Suprapubic skin (tissue), 4 donors: ENCODE measurements around the gene ALPG. TPM values are rescaled to one million over a fixed set of nuclear protein-coding genes. Genes with fewer than 3 reads are reported as not detected.

Experiments
- DNase-seq, 2 donors: peaks; one replicate each; pipeline ENCODE4 v3.0.0-alpha.2; 2019; ENCODE audit warnings: low spot score in 2 of 2
- H3K27ac ChIP-seq: fragments of 200-600 bp; sonication (generic); one replicate; pipeline ENCODE4 v1.5.1; 2019
- H3K27me3 ChIP-seq: fragments of 200-600 bp; sonication (generic); one replicate; pipeline ENCODE4 v1.5.1; 2019
- H3K36me3 ChIP-seq: fragments of 200-600 bp; sonication (generic); one replicate; pipeline ENCODE4 v1.5.1; 2019
- H3K4me1 ChIP-seq: fragments of 200-600 bp; sonication (generic); one replicate; pipeline ENCODE4 v1.5.1; 2019
- H3K4me3 ChIP-seq: fragments of 200-600 bp; sonication (generic); one replicate; pipeline ENCODE4 v1.5.1; 2019; ENCODE audit warnings: mild to moderate bottlenecking
- H3K9me3 ChIP-seq: fragments of 200-600 bp; sonication (generic); one replicate; pipeline ENCODE4 v1.5.1; 2019
- EP300 ChIP-seq: sonication (generic); formaldehyde crosslinking; IDR thresholded peaks from one replicate; pipeline ENCODE4 v1.6.1; 2017; ENCODE audit warnings: antibody characterized with exemption
- POLR2A ChIP-seq, 2 donors: fragments of 450-650 bp; IDR thresholded peaks; one replicate each; pipeline ENCODE4 v1.6.1; 2017; ENCODE audit warnings: antibody characterized with exemption in 2 of 2, mild to moderate bottlenecking in 2 of 2, moderate library complexity in 2 of 2
- POLR2AphosphoS5 ChIP-seq, 3 donors: sonication (generic); formaldehyde crosslinking; IDR thresholded peaks; one replicate each; pipeline ENCODE4 v1.6.1; 2017; ENCODE audit warnings: antibody characterized with exemption in 3 of 3
- WGBS: methylation state at CpG from one replicate; pipeline ENCODE4 v1.1.5; 2018; 5-methylcytosine and 5-hydroxymethylcytosine counted together
- total RNA-seq, 4 donors: library from RNA; depleted of rRNA; stranded (reverse); fragments of >200 nt; gene quantifications; one replicate each; pipeline ENCODE4 v1.1.0, GENCODE V29; 2016
- TF ChIP-seq, protein P1 (sequence below), 2 donors: fragments of 200-600 bp in 1 of 2; fragments of 450-650 bp in 1 of 2; sonication (generic) in 1 of 2; IDR thresholded peaks; one replicate each; pipeline ENCODE4 v1.5.1; 2016 to 2019; ENCODE audit warnings: antibody characterized with exemption in 2 of 2, mild to moderate bottlenecking in 1 of 2, moderate library complexity in 1 of 2

Gene ALPG
- total RNA-seq, 4 donors from 2014 or later: not detected

DNA sequence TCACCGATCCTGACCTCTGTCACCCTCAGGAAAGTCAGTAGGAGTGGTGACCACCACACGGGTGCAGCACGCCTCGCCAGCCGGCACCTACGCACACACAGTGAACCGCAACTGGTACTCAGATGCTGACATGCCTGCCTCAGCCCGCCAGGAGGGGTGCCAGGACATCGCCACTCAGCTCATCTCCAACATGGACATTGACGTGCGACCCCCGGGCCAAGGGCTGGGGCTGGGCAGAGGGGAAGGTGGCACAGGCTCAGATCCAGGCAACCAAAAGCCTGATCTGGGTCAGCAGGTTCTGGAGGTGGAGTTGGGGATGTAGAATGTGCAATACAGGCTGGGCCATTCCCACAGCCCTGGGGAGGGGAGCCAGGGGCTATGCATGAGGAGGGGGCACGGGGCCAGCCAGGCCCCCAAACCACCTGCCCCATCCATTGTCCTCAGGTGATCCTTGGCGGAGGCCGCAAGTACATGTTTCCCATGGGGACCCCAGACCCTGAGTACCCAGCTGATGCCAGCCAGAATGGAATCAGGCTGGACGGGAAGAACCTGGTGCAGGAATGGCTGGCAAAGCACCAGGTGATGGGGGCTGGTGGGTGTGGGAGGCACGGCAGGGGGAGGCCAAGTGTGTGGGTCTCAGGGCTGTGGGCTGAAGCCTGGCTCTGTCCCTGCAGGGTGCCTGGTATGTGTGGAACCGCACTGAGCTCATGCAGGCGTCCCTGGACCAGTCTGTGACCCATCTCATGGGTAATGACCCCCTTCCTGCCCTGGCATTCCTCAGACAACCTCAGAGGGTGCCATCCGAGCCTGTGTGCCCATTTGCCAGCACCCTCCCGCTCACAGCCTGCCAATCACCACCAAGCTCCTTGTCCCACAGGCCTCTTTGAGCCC lies 50.7 kb downstream of the ALPG start:
- WGBS: 90% methylated on average over 2 of the region's 21 CpGs
- no peaks in the 10 kb centered on the region for H3K4me1 ChIP-seq
- TF ChIP-seq POLR2AphosphoS5 (IDR thresholded peaks at IDR 0.05) (no peak), EP300 (no peak), POLR2A (IDR thresholded peaks at IDR 0.05) (no peak)
- TF ChIP-seq, protein P1, sequence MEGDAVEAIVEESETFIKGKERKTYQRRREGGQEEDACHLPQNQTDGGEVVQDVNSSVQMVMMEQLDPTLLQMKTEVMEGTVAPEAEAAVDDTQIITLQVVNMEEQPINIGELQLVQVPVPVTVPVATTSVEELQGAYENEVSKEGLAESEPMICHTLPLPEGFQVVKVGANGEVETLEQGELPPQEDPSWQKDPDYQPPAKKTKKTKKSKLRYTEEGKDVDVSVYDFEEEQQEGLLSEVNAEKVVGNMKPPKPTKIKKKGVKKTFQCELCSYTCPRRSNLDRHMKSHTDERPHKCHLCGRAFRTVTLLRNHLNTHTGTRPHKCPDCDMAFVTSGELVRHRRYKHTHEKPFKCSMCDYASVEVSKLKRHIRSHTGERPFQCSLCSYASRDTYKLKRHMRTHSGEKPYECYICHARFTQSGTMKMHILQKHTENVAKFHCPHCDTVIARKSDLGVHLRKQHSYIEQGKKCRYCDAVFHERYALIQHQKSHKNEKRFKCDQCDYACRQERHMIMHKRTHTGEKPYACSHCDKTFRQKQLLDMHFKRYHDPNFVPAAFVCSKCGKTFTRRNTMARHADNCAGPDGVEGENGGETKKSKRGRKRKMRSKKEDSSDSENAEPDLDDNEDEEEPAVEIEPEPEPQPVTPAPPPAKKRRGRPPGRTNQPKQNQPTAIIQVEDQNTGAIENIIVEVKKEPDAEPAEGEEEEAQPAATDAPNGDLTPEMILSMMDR (IDR thresholded peaks at IDR 0.05): no peak
- no peaks in the 10 kb centered on the region for H3K36me3 ChIP-seq
- no peak overlapping the region for H3K27ac ChIP-seq
- H3K4me3 ChIP-seq: no peak overlapping the region
- H3K27me3 ChIP-seq: peaks cover 46% of the 10 kb centered on the region
- no peaks in the 10 kb centered on the region for H3K9me3 ChIP-seq
- DNase-seq: peak in 1 of 2 donors; percentile 76

DNA sequence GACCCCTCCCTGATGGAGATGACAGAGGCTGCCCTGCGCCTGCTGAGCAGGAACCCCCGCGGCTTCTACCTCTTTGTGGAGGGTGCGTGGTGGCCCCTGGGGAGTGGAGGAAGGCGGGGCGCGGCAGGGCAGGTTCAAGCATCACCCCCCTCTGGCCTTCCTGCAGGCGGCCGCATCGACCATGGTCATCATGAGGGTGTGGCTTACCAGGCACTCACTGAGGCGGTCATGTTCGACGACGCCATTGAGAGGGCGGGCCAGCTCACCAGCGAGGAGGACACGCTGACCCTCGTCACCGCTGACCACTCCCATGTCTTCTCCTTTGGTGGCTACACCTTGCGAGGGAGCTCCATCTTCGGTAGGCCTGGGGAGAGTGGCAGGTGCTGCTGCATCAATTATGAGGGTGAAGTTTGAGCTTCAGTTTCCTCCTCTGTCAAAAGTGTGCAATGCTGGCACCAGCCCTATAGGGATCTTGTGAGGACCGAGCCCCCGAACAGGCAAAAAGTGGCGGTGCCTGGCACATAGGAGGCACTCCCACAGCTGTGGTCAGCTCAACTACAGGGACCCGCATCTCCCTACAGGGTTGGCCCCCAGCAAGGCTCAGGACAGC lies 51.5 kb downstream of the ALPG start:
- H3K27me3 ChIP-seq: peaks cover 46% of the 10 kb centered on the region
- peak in 1 of 2 donors; percentile 74 for DNase-seq
- TF ChIP-seq EP300: no peak
- no peak for TF ChIP-seq POLR2AphosphoS5 (IDR thresholded peaks at IDR 0.05)
- TF ChIP-seq POLR2A (IDR thresholded peaks at IDR 0.05): no peak
- TF ChIP-seq, protein P1 (IDR thresholded peaks at IDR 0.05): no peak

DNA sequence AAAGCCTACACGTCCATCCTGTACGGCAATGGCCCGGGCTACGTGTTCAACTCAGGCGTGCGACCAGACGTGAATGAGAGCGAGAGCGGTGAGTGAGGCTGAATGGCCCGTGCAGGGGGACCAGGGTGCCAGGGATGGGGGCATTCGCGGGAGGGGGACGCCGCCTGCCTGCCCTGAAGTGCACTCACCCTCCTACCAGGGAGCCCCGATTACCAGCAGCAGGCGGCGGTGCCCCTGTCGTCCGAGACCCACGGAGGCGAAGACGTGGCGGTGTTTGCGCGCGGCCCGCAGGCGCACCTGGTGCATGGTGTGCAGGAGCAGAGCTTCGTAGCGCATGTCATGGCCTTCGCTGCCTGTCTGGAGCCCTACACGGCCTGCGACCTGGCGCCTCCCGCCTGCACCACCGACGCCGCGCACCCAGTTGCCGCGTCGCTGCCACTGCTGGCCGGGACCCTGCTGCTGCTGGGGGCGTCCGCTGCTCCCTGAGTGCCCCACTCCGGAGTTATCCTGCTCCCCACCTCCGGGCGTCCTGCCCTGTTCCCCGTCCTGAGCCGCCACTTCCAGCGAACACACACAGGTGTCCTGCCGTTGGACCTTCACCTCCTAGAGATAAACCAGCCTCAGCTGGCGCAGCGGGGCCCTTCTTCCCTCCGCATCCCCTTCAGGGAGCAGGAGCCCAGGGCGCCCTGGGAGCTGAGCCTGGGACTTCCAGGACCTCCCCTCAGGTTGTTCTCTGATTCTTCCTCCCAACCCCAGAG lies 52.2 kb downstream of the ALPG start:
- WGBS: 78% methylated on average over 18 of the region's 56 CpGs
- DNase-seq: peak; percentile 20 to 68
- TF ChIP-seq, protein P1 (IDR thresholded peaks at IDR 0.05): no peak
- no peak for TF ChIP-seq POLR2AphosphoS5 (IDR thresholded peaks at IDR 0.05)
- TF ChIP-seq POLR2A (IDR thresholded peaks at IDR 0.05): no peak
- TF ChIP-seq EP300: no peak

More for the DNA sequence above, 51.5 kb downstream of the ALPG start:
- Histone ChIP-seq H3K36me3 (no peaks in the 10 kb centered on the region), H3K4me1 (no peaks in the 10 kb centered on the region), H3K27ac (no peak overlapping the region), H3K4me3 (no peak overlapping the region), H3K9me3 (no peaks in the 10 kb centered on the region)
- 81% methylated on average over 17 of the region's 25 CpGs for WGBS

DNA sequence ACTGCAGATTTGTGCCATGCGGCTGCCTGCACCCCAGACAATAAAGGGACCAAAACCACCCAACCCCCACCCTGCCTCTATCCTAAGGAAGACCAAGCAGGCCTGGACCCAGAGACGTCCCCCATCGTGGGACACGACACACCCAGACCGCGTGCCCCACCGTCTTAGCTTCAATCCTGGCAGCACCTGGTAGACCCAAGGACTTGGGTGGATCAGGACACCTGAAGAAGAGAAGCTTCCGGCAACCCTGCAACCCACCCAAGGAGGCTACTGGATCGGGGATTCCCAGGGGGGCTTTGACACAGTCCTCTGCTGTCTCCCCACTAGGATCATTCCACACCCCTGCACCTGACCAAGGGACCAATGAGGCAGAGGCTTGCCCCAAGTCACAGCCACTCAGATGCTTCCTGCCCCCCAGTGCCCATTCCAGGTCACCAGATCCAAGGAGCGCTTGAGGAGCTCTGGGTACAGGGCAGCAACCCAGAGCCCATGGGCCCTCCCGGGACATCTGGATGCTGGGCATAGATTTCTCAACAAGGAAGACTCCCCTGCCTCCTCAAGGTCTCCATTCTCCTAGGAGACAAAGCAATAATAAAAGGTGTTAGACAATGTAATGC lies 52.9 kb downstream of the ALPG start:
- Histone ChIP-seq H3K9me3 (no peaks in the 10 kb centered on the region), H3K4me3 (no peak overlapping the region), H3K27me3 (peaks cover 56% of the 10 kb centered on the region), H3K36me3 (no peaks in the 10 kb centered on the region), H3K4me1 (no peaks in the 10 kb centered on the region), H3K27ac (no peak overlapping the region)
- DNase-seq: peak; percentile 6 to 63
- TF ChIP-seq EP300: no peak
- TF ChIP-seq, protein P1 (IDR thresholded peaks at IDR 0.05): no peak
- no peak for TF ChIP-seq POLR2A (IDR thresholded peaks at IDR 0.05)
- TF ChIP-seq POLR2AphosphoS5 (IDR thresholded peaks at IDR 0.05): no peak
- WGBS: 84% methylated on average over 10 of the region's 11 CpGs

More for the DNA sequence above, 52.2 kb downstream of the ALPG start:
- Histone ChIP-seq H3K4me1 (no peaks in the 10 kb centered on the region), H3K27ac (no peak overlapping the region), H3K9me3 (no peaks in the 10 kb centered on the region), H3K36me3 (no peaks in the 10 kb centered on the region), H3K4me3 (no peak overlapping the region), H3K27me3 (peaks cover 49% of the 10 kb centered on the region)
